Ishikawa (cell line): ENCODE data around the gene DNAI4.

Source experiments
- EP300 ChIP-seq: IDR thresholded peaks from 2 replicates; pipeline ENCODE4 v1.6.1; 2012; ENCODE audit warnings: borderline replicate concordance
- FOXM1 ChIP-seq: IDR thresholded peaks from 2 replicates; pipeline ENCODE4 v1.6.1; 2012; ENCODE audit warnings: low read depth, borderline replicate concordance
- RAD21 ChIP-seq: IDR thresholded peaks from 2 replicates; pipeline ENCODE4 v1.6.1; 2012; ENCODE audit warnings: low read depth
- TAF1 ChIP-seq: IDR thresholded peaks from 2 replicates; pipeline ENCODE4 v1.6.1; 2012; ENCODE audit warnings: low read depth, mild to moderate bottlenecking
- TCF12 ChIP-seq: IDR thresholded peaks from 2 replicates; pipeline ENCODE4 v1.6.1; 2012; ENCODE audit warnings: low read depth
- YY1 ChIP-seq: IDR thresholded peaks from 2 replicates; pipeline ENCODE4 v1.6.1; 2012; ENCODE audit warnings: low read depth
- TF ChIP-seq, protein P1 (sequence below): IDR thresholded peaks from 2 replicates; pipeline ENCODE4 v1.6.1; 2012

DNA sequence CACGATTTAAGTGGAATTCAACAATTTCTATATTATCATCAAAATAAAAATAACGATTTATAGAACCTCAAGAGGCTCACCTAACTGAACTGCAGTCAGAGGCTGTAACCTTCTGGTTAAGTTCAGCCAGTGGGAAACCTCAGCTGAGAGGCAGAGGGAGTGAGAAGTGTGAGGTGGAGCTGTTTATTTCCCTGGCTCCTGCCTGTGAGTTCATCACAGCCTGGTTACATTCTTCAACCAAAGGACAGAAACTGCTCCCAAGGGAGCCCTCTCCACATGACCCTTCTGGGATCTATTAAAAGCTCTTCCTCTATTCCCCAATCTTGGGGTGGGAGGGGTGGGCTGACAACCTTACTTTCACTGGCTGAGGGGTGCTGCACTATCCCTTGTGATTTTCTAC is 150.2 kb downstream of the DNAI4 start:
- no peak for TF ChIP-seq RAD21
- no peak for TF ChIP-seq FOXM1
- no peak for TF ChIP-seq YY1
- no peak for TF ChIP-seq EP300
- TF ChIP-seq TCF12, result no peak
- TF ChIP-seq TAF1, result no peak
- TF ChIP-seq, protein P1, sequence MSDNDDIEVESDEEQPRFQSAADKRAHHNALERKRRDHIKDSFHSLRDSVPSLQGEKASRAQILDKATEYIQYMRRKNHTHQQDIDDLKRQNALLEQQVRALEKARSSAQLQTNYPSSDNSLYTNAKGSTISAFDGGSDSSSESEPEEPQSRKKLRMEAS, result no peak
